ENCODE measurements around the gene OIT3.

The OIT3 gene

GRCh38 chr10:72935361-72935760 lies 41.8 kb downstream of the OIT3 start:
- in situ Hi-C loops (cut with MboI; ENCODE audit: low pct_unique_long_range_greater_than_20kb, low sequenced_read_pairs, unreplicated experiment): no loop called here
- no peak for TF ChIP-seq CTCF (IDR thresholded peaks at IDR 0.05; ENCODE audit: extremely low read depth, insufficient read depth, missing control alignments)
- no peak for DNase-seq (ENCODE audit: low spot score)

DNA sequence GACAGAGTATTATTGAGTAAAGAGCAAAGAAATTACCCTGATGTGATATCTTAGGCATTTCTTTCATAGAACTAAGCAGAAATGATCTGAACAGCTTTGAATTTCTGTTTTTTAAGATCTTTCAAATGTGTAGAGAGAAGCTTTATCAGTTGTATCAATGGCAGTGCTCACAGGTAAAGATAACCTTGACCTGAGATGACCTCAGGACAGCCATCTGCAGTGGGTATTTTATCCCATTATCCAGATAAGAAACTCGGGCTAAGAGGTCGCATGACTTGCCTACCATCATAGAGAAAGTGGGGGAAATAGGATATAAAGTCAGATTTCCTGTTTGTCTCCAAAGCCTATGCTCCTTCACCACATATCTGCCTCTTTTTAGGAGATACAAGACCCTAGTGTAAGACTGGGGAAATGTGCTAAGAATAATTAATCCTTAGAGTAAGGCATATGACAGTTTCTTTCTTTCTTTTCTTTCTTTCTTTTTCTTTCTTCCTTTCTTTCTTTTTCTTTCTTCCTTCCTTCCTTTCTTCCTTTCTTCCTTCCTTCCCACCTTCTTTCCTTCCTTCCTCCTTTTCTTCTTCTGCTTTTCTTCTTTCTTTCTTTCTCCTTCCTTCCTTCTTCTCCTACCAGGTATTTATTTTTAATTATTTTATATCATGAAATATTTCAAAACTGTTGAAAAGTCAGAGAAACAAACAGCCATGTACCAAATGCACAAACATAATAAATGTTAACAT lies 50.1 kb downstream of the OIT3 start:
- TF ChIP-seq CTCF (IDR thresholded peaks at IDR 0.05; ENCODE audit: extremely low read depth, insufficient read depth, missing control alignments): no peak
- no peak for DNase-seq (ENCODE audit: low spot score)
- in situ Hi-C loops (cut with MboI; ENCODE audit: low pct_unique_long_range_greater_than_20kb, low sequenced_read_pairs, unreplicated experiment): no loop called here

DNA sequence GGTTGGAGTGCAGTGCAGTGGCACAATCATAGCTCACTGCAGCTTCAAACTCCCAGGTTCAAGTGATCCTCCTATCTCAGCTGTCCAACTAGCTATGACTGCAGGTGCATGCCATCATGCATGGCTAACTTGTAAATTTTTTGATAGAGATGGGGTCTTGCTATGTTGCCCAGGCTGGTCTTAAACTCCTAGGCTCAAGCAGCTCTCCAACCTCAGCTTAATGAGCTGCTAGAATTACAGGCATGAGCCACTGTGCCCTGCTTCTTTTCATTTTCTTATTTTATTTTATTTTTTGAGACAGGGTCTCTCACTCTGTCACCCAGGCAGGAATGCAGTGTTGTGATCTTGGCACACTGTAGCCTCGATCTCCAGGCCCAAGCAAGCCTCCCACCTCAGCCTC lies 53.4 kb downstream of the OIT3 start:
- no peak for TF ChIP-seq CTCF (IDR thresholded peaks at IDR 0.05; ENCODE audit: extremely low read depth, insufficient read depth, missing control alignments)
- in situ Hi-C loops (cut with MboI; ENCODE audit: low pct_unique_long_range_greater_than_20kb, low sequenced_read_pairs, unreplicated experiment): no loop called here
- DNase-seq (ENCODE audit: low spot score): no peak

GRCh38 chr10:72948762-72949161 lies 55.2 kb downstream of the OIT3 start:
- no peak for TF ChIP-seq CTCF (IDR thresholded peaks at IDR 0.05; ENCODE audit: extremely low read depth, insufficient read depth, missing control alignments)
- in situ Hi-C loops (cut with MboI; ENCODE audit: low pct_unique_long_range_greater_than_20kb, low sequenced_read_pairs, unreplicated experiment): no loop called here
- DNase-seq (ENCODE audit: low spot score): no peak

DNA sequence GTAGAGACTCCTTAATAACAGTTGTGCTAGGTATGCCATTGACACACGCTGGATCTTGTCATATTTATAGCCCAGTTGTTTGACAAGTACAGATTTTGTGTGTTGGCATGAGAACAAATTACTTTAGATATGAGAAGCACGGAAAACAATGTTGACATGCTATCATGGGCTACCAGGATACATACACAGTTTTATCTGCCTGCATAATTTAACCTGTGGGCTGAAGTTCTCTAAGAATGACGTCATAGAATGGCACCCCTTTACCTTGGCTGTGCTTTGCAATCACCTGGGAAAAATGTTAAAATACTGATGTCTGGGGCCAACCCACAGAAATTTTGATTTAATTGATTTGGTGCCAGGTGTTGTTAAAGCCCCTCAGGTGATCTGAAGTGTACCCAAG lies 58.2 kb downstream of the OIT3 start:
- in situ Hi-C loops (cut with MboI; ENCODE audit: low pct_unique_long_range_greater_than_20kb, low sequenced_read_pairs, unreplicated experiment): no loop called here
- TF ChIP-seq CTCF (IDR thresholded peaks at IDR 0.05; ENCODE audit: extremely low read depth, insufficient read depth, missing control alignments): no peak
- DNase-seq (ENCODE audit: low spot score): no peak

- no peak for TF ChIP-seq CTCF (IDR thresholded peaks at IDR 0.05; ENCODE audit: extremely low read depth, insufficient read depth, missing control alignments)
- no peak for DNase-seq (ENCODE audit: low spot score)
- in situ Hi-C loops (cut with MboI; ENCODE audit: low pct_unique_long_range_greater_than_20kb, low sequenced_read_pairs, unreplicated experiment): no loop called here
Measured at GRCh38 chr10:72952189-72952588, 58.6 kb downstream of the OIT3 start.
